ENCODE results near the gene DPT. TPM values are rescaled to one million over a fixed set of nuclear protein-coding genes. Genes with fewer than 3 reads are reported as not detected.

The DPT gene
- total RNA-seq, 1 donor from 2014 or later, result 1.4 TPM

- Mint-ChIP-seq H3K4me1 (ENCODE audit: unreplicated experiment) (no peaks in the 10 kb centered on the region), H3K27ac (ENCODE audit: unreplicated experiment) (no peak overlapping the region), H3K4me3 (ENCODE audit: unreplicated experiment) (no peak overlapping the region), H3K36me3 (ENCODE audit: unreplicated experiment) (no peaks in the 10 kb centered on the region), H3K9me3 (ENCODE audit: unreplicated experiment) (no peaks in the 10 kb centered on the region), H3K27me3 (ENCODE audit: unreplicated experiment) (peaks cover 8% of the 10 kb centered on the region)
- DNase-seq (ENCODE audit: extremely low spot score, unreplicated experiment), result no peak
- no peak for TF ChIP-seq CTCF (IDR thresholded peaks at IDR 0.05)
Observed at GRCh38 chr1:168673974-168674683, 54.9 kb downstream of the DPT start.

- H3K27ac Mint-ChIP-seq (ENCODE audit: unreplicated experiment), result no peak overlapping the region
- no peaks in the 10 kb centered on the region for H3K4me1 Mint-ChIP-seq (ENCODE audit: unreplicated experiment)
- peaks cover 3% of the 10 kb centered on the region for H3K27me3 Mint-ChIP-seq (ENCODE audit: unreplicated experiment)
- no peaks in the 10 kb centered on the region for H3K36me3 Mint-ChIP-seq (ENCODE audit: unreplicated experiment)
- H3K9me3 Mint-ChIP-seq (ENCODE audit: unreplicated experiment), result no peaks in the 10 kb centered on the region
- no peak overlapping the region for H3K4me3 Mint-ChIP-seq (ENCODE audit: unreplicated experiment)
- no peak for DNase-seq (ENCODE audit: extremely low spot score, unreplicated experiment)
- no peak for TF ChIP-seq CTCF (IDR thresholded peaks at IDR 0.05)
Observed at GRCh38 chr1:168672278-168672677, 56.7 kb downstream of the DPT start.

GRCh38 chr1:168671782-168672181, 57.2 kb downstream of the DPT start:
- no peaks in the 10 kb centered on the region for H3K4me1 Mint-ChIP-seq (ENCODE audit: unreplicated experiment)
- no peak for DNase-seq (ENCODE audit: extremely low spot score, unreplicated experiment)
- peaks cover 3% of the 10 kb centered on the region for H3K27me3 Mint-ChIP-seq (ENCODE audit: unreplicated experiment)
- H3K4me3 Mint-ChIP-seq (ENCODE audit: unreplicated experiment), result no peak overlapping the region
- TF ChIP-seq CTCF (IDR thresholded peaks at IDR 0.05), result no peak
- H3K27ac Mint-ChIP-seq (ENCODE audit: unreplicated experiment), result no peak overlapping the region
- no peaks in the 10 kb centered on the region for H3K9me3 Mint-ChIP-seq (ENCODE audit: unreplicated experiment)
- no peaks in the 10 kb centered on the region for H3K36me3 Mint-ChIP-seq (ENCODE audit: unreplicated experiment)

- Mint-ChIP-seq H3K27me3 (ENCODE audit: unreplicated experiment) (no peaks in the 10 kb centered on the region), H3K4me3 (ENCODE audit: unreplicated experiment) (no peak overlapping the region), H3K4me1 (ENCODE audit: unreplicated experiment) (no peaks in the 10 kb centered on the region), H3K36me3 (ENCODE audit: unreplicated experiment) (no peaks in the 10 kb centered on the region), H3K9me3 (ENCODE audit: unreplicated experiment) (peaks cover 4% of the 10 kb centered on the region), H3K27ac (ENCODE audit: unreplicated experiment) (no peak overlapping the region)
- no peak for DNase-seq (ENCODE audit: extremely low spot score, unreplicated experiment)
- TF ChIP-seq CTCF (IDR thresholded peaks at IDR 0.05), result no peak
Observed at GRCh38 chr1:168665975-168666374, 63.0 kb downstream of the DPT start.

- H3K9me3 Mint-ChIP-seq (ENCODE audit: unreplicated experiment), result peaks cover 4% of the 10 kb centered on the region
- no peaks in the 10 kb centered on the region for H3K36me3 Mint-ChIP-seq (ENCODE audit: unreplicated experiment)
- no peak for DNase-seq (ENCODE audit: extremely low spot score, unreplicated experiment)
- H3K27ac Mint-ChIP-seq (ENCODE audit: unreplicated experiment), result no peak overlapping the region
- no peaks in the 10 kb centered on the region for H3K27me3 Mint-ChIP-seq (ENCODE audit: unreplicated experiment)
- no peak overlapping the region for H3K4me3 Mint-ChIP-seq (ENCODE audit: unreplicated experiment)
- no peaks in the 10 kb centered on the region for H3K4me1 Mint-ChIP-seq (ENCODE audit: unreplicated experiment)
- no peak for TF ChIP-seq CTCF (IDR thresholded peaks at IDR 0.05)
Observed at GRCh38 chr1:168664069-168664834, 64.8 kb downstream of the DPT start.

All from osteocyte (in vitro differentiated cells).